Activated naive CD8-positive, alpha-beta T cell treated with anti-CD3 and anti-CD28 coated beads for 36 hours (primary cell): ENCODE data around the gene POLR1A. TPM values are rescaled to one million over a fixed set of nuclear protein-coding genes. Genes with fewer than 3 reads are reported as not detected.

Experiments
- DNase-seq: peaks from one replicate; pipeline ENCODE4 v3.0.0; 2021
- H3K27ac Mint-ChIP-seq: one replicate; pipeline ENCODE4 v1.8.0; 2022; ENCODE audit warnings: mild to moderate bottlenecking, moderate library complexity, mixed read lengths
- H3K27me3 Mint-ChIP-seq: one replicate; pipeline ENCODE4 v1.8.0; 2022; ENCODE audit warnings: mild to moderate bottlenecking, mixed read lengths
- H3K36me3 Mint-ChIP-seq: one replicate; pipeline ENCODE4 v1.8.0; 2021; ENCODE audit warnings: mild to moderate bottlenecking, mixed read lengths
- H3K4me1 Mint-ChIP-seq: one replicate; pipeline ENCODE4 v1.8.0; 2021; ENCODE audit warnings: mixed read lengths
- H3K4me3 Mint-ChIP-seq: one replicate; pipeline ENCODE4 v1.8.0; 2022; ENCODE audit warnings: mild to moderate bottlenecking, moderate library complexity, mixed read lengths
- H3K9me3 Mint-ChIP-seq: one replicate; pipeline ENCODE4 v1.8.0; 2022; ENCODE audit warnings: mixed read lengths
- total RNA-seq, 2 experiments: library from RNA; stranded (reverse); gene quantifications; one replicate each; pipeline ENCODE4 v1.2.3, GENCODE V29; 2021

Gene POLR1A
- total RNA-seq, 2 experiments from 2014 or later = 56.0 to 56.6 TPM

DNA sequence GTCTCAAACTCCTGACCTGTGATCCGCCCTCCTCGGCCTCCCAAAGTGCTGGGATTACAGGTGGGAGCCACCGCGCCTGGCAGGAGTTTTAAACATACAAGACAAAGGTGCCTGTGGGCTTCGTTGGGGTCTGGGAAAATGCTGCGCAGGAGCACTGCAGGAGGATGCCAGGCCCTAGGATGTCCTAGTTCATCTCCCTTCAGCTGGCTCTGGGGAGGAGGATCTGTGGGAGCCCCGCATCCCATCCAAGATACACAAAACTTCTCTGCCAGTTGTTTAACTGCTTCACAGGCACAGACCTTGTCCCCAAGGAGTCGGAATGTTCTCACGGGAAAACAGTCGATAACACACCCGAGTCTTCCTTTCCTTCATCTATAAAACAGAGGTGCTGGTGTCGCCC lies 89.1 kb downstream of the POLR1A start:
- no peaks in the 10 kb centered on the region for H3K27me3 Mint-ChIP-seq
- no peak overlapping the region for H3K4me3 Mint-ChIP-seq
- no peak overlapping the region for H3K27ac Mint-ChIP-seq
- peaks cover 4% of the 10 kb centered on the region for H3K4me1 Mint-ChIP-seq
- no peak for DNase-seq
- H3K9me3 Mint-ChIP-seq = peaks cover 7% of the 10 kb centered on the region
- H3K36me3 Mint-ChIP-seq = peaks cover 3% of the 10 kb centered on the region

DNA sequence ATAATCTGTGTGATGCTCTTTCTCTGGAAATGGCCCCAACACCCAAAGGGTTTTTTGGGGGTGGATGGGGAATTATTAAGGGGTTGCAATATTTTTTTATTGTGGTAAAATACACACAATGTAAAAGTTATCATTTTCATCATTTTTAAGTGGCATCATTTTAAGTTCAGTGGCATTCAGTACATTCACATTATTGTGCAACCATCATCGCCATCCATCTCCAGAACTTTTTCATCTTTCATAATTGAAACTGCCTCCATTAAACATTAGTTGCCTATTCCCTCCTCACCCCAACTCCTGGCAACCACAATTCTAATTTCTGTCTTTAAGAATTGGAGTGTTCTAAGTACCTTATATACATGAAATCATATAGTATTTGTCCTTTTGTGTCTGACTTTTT lies 90.0 kb downstream of the POLR1A start:
- Mint-ChIP-seq H3K4me1 (peaks cover 4% of the 10 kb centered on the region), H3K36me3 (peaks cover 3% of the 10 kb centered on the region), H3K4me3 (no peak overlapping the region), H3K9me3 (peaks cover 7% of the 10 kb centered on the region), H3K27me3 (no peaks in the 10 kb centered on the region), H3K27ac (no peak overlapping the region)
- no peak for DNase-seq

- Mint-ChIP-seq H3K27ac (no peak overlapping the region), H3K36me3 (peaks cover 3% of the 10 kb centered on the region)
- no peak for DNase-seq
These were observed 90.7 kb downstream of the POLR1A start for GRCh38 chr2:86015006-86015405.

DNA sequence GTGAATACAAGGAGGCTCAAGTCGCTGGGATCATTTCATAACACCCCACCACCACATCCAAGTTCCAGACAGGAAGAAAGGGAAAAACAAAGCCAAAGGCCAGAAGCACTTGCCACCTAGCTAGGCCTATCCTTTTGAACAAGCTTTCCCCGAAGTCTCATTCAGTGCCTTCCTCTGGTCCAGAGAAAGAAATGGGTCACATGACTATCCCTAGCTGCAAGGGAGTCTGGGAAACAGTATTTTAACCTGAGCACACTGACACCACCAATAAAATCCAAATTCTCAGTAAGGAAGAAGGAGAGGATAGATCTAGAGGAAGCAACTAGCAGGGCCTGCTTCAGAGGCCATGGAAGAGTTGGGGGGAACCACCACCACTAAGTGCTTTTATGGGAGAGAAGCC lies 91.2 kb downstream of the POLR1A start:
- Mint-ChIP-seq H3K36me3 (peaks cover 3% of the 10 kb centered on the region), H3K27ac (no peak overlapping the region), H3K4me1 (peaks cover 9% of the 10 kb centered on the region), H3K9me3 (peaks cover 7% of the 10 kb centered on the region), H3K27me3 (no peaks in the 10 kb centered on the region), H3K4me3 (no peak overlapping the region)
- no peak for DNase-seq

More at GRCh38 chr2:86015006-86015405, 90.7 kb downstream of the POLR1A start:
- Mint-ChIP-seq H3K9me3 (peaks cover 7% of the 10 kb centered on the region), H3K27me3 (no peaks in the 10 kb centered on the region), H3K4me3 (no peak overlapping the region), H3K4me1 (peaks cover 9% of the 10 kb centered on the region)

DNA sequence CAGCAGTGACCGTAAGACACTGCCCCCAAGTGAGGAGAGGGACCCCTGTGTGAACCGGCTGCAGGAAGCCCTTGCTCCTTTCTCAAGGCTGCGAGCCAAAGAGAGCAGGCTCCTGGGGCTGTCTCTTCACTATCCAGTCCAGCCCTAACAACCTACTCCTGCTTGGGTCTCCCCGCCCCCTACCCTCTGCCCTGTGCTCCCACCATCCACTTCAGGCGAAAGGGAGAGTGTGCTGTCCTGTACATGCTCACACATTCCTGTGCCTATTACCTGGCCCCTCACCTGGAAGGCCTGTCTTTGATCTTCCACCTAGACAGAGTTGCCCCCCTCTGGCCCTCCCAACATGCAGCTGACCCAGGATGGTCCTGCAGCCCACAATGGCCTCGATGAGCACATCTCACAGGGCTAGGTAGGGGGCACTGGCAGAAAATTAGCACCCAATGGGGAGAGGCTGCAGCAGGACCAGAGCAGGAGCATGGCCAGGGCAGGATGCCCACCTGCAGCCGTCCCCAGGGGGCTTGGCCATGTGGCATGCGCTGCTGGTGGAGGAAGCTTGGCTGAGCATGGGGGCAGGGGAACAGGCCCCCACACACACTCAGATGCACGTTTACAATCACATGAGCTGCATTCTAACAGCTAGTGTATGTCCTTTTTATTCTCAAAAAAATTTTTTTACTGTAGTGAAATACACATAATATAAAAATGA lies 93.5 kb downstream of the POLR1A start:
- peaks cover 3% of the 10 kb centered on the region for H3K36me3 Mint-ChIP-seq

GRCh38 chr2:86011449-86011941 lies 94.2 kb downstream of the POLR1A start:
- Mint-ChIP-seq H3K27ac (no peak overlapping the region), H3K4me1 (peaks cover 6% of the 10 kb centered on the region), H3K27me3 (no peaks in the 10 kb centered on the region), H3K4me3 (no peak overlapping the region), H3K36me3 (peaks cover 3% of the 10 kb centered on the region), H3K9me3 (peaks cover 10% of the 10 kb centered on the region)
- DNase-seq = no peak

More for the DNA sequence above, 93.5 kb downstream of the POLR1A start:
- Mint-ChIP-seq H3K9me3 (peaks cover 7% of the 10 kb centered on the region), H3K27ac (no peak overlapping the region), H3K4me1 (peaks cover 9% of the 10 kb centered on the region), H3K4me3 (no peak overlapping the region), H3K27me3 (no peaks in the 10 kb centered on the region)
- no peak for DNase-seq

- no peak overlapping the region for H3K27ac Mint-ChIP-seq
- peaks cover 6% of the 10 kb centered on the region for H3K4me1 Mint-ChIP-seq
- H3K36me3 Mint-ChIP-seq = peaks cover 3% of the 10 kb centered on the region
- no peaks in the 10 kb centered on the region for H3K27me3 Mint-ChIP-seq
- no peak for DNase-seq
- H3K9me3 Mint-ChIP-seq = peaks cover 15% of the 10 kb centered on the region
- H3K4me3 Mint-ChIP-seq = no peak overlapping the region
These were observed 95.6 kb downstream of the POLR1A start for GRCh38 chr2:86010083-86010482.

- Mint-ChIP-seq H3K36me3 (no peaks in the 10 kb centered on the region), H3K9me3 (peaks cover 13% of the 10 kb centered on the region), H3K27ac (no peak overlapping the region), H3K4me1 (peaks cover 7% of the 10 kb centered on the region), H3K4me3 (no peak overlapping the region), H3K27me3 (no peaks in the 10 kb centered on the region)
- DNase-seq = no peak
These were observed 99.2 kb downstream of the POLR1A start for GRCh38 chr2:86006524-86006923.

GRCh38 chr2:86003967-86004366 lies 101.7 kb downstream of the POLR1A start:
- Mint-ChIP-seq H3K27ac (no peak overlapping the region), H3K4me1 (peaks cover 22% of the 10 kb centered on the region), H3K9me3 (peaks cover 16% of the 10 kb centered on the region), H3K27me3 (no peaks in the 10 kb centered on the region), H3K4me3 (no peak overlapping the region), H3K36me3 (peaks cover 4% of the 10 kb centered on the region)
- DNase-seq = no peak

GRCh38 chr2:86003104-86003503 lies 102.6 kb downstream of the POLR1A start:
- Mint-ChIP-seq H3K9me3 (peaks cover 16% of the 10 kb centered on the region), H3K27ac (no peak overlapping the region), H3K4me1 (peaks cover 29% of the 10 kb centered on the region), H3K4me3 (no peak overlapping the region), H3K36me3 (peaks cover 4% of the 10 kb centered on the region), H3K27me3 (no peaks in the 10 kb centered on the region)
- DNase-seq = no peak

GRCh38 chr2:86002375-86002774 lies 103.3 kb downstream of the POLR1A start:
- H3K36me3 Mint-ChIP-seq = peaks cover 4% of the 10 kb centered on the region
- peaks cover 36% of the 10 kb centered on the region for H3K4me1 Mint-ChIP-seq
- H3K27ac Mint-ChIP-seq = no peak overlapping the region
- H3K4me3 Mint-ChIP-seq = no peak overlapping the region
- DNase-seq = no peak
- H3K9me3 Mint-ChIP-seq = peaks cover 16% of the 10 kb centered on the region
- no peaks in the 10 kb centered on the region for H3K27me3 Mint-ChIP-seq

DNA sequence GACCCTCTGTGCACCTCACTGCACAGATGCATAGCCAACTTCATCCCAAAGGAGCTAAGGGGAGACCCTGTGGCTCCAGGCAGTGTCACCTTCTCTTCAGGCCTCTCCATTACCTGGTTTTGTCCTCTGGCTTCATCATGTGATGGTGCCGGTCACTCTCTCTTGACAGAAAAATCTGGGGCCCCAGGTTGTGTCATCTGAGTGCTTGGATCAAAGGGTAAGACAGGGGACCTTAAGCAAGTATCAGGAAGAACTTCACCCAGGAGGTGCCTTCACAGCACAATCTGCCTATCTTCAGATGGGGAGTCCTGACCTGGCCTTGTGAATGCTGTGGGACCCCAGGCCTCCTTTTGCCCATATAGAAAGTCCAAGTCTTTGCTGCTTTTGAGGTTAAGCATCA lies 104.4 kb downstream of the POLR1A start:
- H3K4me3 Mint-ChIP-seq = no peak overlapping the region
- H3K27ac Mint-ChIP-seq = no peak overlapping the region
- H3K9me3 Mint-ChIP-seq = peaks cover 11% of the 10 kb centered on the region
- peaks cover 4% of the 10 kb centered on the region for H3K36me3 Mint-ChIP-seq
- H3K4me1 Mint-ChIP-seq = peaks cover 44% of the 10 kb centered on the region
- no peaks in the 10 kb centered on the region for H3K27me3 Mint-ChIP-seq
- DNase-seq = no peak

DNA sequence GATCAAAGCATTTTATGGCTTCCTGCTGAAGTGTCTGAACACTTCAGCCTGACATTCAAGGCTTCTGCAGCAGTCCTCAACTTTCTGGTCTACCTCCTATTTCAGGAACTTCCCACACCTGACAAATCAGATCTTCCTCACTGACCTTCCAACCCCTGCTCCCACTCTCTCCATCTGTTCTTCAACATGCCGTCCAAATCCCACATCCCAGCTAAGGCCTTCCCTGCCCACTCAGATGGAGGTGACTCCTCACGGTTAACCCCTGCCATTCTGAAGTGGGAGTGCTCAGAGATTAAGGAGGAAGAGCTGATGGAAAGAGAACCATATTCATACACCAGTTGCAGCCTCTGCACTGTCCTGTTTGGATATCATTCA lies 104.8 kb downstream of the POLR1A start:
- peaks cover 8% of the 10 kb centered on the region for H3K9me3 Mint-ChIP-seq
- H3K36me3 Mint-ChIP-seq = peaks cover 4% of the 10 kb centered on the region
- no peak overlapping the region for H3K27ac Mint-ChIP-seq
- no peak overlapping the region for H3K4me3 Mint-ChIP-seq
- H3K4me1 Mint-ChIP-seq = peaks cover 44% of the 10 kb centered on the region
- DNase-seq = no peak
- H3K27me3 Mint-ChIP-seq = no peaks in the 10 kb centered on the region

DNA sequence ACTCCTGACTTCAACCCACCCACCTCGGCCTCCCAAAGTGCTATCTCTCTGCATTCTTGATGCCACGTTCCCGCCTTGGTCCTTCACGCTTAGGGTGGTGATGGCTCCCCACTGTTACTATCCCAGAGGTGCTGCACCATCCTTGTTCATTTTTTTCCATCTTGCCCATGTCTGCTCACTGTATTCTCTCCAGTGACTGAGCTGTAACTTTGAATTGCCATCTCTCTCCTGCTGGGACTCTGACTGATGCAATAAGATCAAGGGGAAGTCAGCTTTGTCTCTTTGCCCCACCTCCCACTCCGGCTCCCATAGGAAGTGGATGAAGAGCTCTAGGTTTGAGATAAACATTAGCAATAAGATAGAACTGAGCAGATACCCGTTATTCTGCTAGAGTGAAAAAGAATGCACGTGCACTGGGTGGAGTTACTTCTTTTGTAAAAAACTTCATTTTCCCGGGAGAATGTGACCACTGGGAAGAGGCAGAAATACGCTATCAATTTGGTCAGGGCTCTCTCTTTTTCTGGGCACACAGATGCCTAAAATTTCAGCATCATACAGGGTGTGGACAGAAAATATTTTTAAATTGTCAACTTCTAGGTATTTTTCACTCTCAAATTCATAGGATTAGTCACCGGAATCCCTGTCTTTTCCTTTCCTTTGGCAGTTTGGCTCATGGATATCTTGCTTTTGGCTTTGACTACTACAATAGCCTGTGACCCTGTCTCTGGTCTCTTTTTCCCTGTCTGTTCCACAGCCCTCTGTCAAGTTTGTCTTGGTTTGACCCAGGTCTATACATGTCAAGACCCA lies 105.4 kb downstream of the POLR1A start:
- peaks cover 8% of the 10 kb centered on the region for H3K9me3 Mint-ChIP-seq

GRCh38 chr2:85999061-85999831 lies 106.4 kb downstream of the POLR1A start:
- peak; percentile 55 for DNase-seq
- H3K27me3 Mint-ChIP-seq = no peaks in the 10 kb centered on the region
- H3K4me3 Mint-ChIP-seq = peak overlapping the region; percentile 60
- H3K4me1 Mint-ChIP-seq = peaks cover 57% of the 10 kb centered on the region
- peak overlapping the region; percentile 89 for H3K27ac Mint-ChIP-seq
- peaks cover 4% of the 10 kb centered on the region for H3K36me3 Mint-ChIP-seq
- peaks cover 4% of the 10 kb centered on the region for H3K9me3 Mint-ChIP-seq

More for the DNA sequence above, 105.4 kb downstream of the POLR1A start:
- Mint-ChIP-seq H3K4me1 (peaks cover 47% of the 10 kb centered on the region), H3K27ac (peak overlapping the region; percentile 71), H3K27me3 (no peaks in the 10 kb centered on the region), H3K4me3 (no peak overlapping the region), H3K36me3 (peaks cover 4% of the 10 kb centered on the region)
- DNase-seq = no peak
